NCI-H2107 treated with DMSO at 0.1 percent for 48 hours (cell line): Measurements from ENCODE around the gene YPEL2.
"Not testable (repeated sequence)": the region's sequence is repeated elsewhere in the genome, so short reads cannot be mapped to it uniquely, and the experiment has no call there.

Experiments used
- DNase-seq: peaks from one replicate; lab custom pipeline; 2025; ENCODE audit not compliant: unreplicated experiment; lab: John Stamatoyannopoulos, UW

The YPEL2 gene

DNA sequence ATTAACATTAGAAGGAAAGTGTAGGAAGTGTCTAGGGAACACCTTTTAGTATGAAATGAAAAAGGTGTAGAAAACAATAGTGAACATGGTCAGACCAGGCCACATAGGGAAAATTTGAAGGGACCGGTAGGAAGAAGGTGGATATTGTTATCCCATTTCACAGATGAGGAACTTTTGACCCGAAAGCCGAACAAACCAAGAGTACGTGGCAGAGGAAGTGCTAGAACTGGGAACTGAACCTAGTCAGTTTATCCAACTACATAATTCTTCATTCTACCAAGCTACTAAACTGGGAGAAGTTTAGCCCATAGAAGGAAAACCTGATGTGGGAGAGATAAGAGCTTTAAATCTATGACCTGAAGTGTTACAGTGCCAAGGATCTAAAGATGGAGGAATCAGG, 43.2 kb downstream of the YPEL2 start:
- no peak for DNase-seq

DNA sequence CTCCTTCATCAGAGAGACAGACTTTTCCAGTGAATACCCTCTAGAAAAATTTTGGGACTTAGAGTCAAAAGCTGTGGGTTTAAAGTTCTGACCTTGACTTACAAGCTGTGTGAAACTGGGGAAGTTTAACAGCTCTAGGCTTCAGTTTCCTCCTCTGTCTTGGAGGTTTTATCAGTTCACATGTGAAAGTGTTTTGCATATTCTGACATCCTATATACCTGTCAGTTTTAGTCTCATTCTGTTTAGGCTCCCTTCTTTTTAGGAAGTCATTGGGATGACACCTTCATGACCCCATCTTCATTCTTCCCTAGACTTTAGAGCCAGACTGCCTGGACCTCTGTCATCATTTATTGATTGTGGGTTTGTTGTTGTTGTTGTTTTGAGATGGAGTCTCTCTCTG, 44.4 kb downstream of the YPEL2 start:
- no peak for DNase-seq

DNA sequence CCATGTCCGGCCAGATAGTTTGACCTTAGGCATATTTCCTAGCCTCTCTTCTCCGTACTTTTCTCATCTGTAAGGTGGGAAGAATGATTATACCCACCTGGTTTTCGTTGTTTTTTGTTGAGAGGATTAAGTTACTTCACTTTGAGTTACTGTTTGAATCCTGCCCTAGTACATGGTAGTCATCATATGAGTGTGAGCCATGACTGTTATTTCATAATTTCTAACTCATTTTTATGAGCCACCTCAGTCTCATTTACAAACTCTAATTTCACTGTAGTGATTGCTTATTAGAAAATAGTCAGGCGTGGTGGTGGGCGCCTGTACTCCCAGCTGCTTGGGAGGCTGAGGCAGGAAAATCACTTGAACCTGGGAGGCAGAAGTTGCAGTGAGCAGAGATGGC, 45.1 kb downstream of the YPEL2 start:
- DNase-seq: no peak

DNA sequence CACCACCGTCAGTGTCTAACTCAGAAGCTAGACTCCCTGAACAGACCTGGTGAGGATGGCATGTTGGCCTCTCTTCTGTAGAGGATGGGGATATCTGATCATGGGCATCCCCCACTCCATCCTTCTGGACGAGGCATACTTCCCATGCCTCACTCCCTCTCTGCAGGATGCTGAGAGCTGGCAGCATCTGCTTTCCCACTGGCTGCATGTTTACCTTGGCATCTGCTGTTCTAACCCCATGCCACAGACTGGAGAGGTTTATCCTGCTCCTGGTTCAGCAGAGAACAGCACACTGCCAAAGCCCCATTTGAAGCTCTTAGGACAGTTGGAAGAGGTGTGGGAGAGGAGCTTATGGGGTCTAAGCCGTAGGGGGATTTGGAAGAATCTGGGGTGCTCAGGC, 46.0 kb downstream of the YPEL2 start:
- no peak for DNase-seq

DNA sequence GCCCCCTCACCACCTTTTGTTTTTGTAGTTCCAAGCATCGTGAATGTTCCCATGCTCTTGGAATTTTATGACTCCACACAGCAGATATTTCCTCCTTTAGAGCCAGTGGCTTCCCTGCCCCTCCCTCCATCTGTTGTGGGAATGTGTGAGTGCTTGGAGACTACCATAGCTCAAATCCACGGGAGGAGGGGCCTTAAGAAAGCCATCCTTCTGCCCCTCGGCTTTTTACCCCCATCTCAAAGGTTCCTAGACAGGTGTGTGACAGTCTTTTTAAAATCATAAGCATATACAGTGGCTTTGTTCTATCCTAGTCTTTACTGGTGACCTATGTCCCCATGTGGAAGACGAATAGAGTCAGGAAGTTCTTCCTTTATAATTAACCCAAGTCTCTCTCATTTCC, 47.2 kb downstream of the YPEL2 start:
- no peak for DNase-seq

DNA sequence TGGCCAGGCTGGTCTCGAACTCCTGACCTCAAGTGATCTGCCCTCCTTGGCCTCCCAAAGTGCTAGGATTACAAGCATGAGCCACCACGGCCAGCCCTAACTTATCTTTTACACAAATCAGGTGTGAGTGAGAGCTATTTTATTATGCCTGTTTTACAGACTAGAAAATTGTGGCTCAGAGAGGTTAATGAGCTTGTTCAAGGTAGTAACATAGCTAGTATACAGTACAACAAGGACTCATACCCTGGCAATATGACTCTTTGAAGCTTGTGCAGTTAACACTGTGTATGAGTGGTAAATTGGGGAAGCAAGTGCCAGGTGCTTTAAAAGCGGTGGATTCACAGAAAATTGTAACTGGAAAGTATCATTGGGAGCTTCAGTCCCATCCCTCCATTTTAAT, 49.0 kb downstream of the YPEL2 start:
- no peak for DNase-seq

DNA sequence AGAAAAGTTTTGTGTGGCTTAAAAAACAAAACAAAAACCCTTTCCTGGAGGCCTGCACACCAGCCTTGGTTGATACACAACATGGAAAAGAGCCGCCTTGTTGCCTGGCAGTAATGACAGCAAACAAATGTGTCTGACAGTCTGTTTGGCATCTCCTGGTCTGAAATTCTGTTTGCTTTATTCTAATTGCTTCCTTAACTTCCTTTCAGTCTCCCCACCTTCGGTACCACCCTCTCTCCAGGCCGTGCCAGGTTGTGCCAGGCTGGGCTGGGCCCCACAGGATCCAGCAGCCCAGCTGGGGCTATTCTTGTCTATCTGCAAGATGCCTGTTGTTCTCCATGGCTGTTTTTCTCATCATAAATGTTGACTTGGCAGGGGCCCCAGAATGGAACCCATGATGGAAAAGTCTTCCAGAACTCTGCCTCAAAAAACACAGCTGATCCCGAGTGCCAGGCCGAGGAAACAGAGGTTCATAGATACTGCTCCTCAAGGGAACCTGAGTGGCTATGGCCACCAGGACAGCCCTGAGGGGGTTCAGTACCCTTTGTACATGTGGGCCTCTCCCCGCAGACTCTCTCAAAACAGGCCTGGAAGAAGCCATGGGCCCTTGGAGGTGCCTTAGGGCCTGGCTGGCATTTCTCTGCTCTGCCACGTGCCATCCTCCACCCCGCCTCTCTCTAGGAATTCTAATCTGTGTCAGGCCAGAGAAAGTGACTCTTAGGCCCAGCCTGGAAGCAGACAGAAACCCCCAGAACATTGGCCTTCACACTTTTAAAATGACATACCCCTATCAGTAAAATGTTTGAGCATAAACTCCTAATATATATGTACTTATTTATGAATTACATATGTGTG, 50.5 kb downstream of the YPEL2 start:
- no peak for DNase-seq

DNA sequence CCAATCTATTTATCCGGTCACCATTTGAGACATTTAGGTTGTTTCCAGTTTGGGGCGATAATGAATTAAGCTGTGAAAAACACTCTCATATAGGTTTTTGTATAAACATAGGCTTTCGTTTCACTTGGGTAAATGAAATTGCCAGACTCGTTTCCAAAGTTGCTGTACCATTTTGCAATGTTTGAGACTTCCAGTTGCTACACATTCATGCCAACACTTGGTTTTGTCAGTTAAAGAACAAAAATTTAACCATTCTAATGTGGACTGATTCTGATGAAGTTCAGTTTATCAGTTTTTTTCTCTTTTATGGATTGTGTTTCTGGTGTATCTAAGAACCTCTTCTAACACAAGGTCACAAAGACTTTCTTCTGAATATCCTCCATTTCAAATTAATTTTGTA, 52.4 kb downstream of the YPEL2 start:
- no peak for DNase-seq

DNA sequence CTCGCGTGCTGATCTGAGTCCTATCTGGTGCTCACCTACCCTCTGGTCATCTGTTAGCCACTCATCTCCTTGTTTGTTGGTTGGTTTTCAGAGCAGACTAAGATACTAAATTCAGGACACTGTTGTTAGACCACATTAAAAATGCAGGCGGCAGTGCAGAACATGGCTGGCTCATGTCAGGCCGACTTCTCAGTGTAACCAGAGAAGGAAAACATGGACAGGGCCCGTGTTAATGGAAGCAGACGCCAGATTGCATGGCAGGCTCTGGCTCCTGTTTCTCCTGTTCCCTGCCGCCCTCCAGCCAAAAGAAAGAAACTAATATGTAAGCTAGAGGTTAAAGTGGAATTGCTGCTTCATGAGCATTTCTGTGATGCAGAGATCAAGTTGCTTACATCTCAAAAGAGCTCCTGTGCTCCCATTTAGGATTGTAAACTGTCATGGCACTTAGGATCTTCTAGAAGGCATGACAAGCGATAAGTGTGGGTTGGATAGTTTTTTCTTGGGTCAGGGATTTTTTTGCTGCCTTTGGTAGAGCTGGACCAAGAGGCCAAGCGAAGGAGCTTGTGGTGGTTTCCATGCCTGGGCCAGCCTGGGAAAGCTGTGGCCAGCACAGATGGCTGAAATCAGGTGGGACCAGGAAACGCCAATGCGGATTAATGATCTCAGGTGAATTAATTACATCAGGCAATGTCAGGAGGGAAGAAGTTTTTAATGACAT, 56.1 kb downstream of the YPEL2 start:
- DNase-seq: peak; percentile 43

DNA sequence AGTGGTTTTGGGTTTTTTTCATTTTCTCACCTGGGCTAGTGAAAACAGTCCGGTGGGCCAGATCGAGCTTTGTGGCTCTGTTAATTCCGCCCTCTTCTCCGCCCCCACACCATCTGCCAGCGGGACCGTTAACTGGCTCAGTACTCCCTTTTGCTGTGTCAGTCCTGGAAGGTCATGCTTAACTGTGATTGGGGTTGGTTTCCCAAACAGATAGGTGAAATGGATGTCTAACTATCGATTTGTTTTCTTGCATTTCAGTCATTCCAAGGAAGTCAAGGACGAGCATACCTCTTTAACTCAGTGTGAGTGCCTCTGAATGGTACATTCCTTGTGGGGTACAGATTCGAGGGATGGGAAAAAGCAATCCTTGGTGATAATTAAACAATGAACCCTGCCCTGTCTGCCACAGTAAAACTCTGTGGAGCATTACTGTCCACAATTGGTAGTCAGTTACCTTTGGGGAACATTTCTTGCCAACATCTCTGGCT, 56.7 kb downstream of the YPEL2 start:
- DNase-seq: no peak

DNA sequence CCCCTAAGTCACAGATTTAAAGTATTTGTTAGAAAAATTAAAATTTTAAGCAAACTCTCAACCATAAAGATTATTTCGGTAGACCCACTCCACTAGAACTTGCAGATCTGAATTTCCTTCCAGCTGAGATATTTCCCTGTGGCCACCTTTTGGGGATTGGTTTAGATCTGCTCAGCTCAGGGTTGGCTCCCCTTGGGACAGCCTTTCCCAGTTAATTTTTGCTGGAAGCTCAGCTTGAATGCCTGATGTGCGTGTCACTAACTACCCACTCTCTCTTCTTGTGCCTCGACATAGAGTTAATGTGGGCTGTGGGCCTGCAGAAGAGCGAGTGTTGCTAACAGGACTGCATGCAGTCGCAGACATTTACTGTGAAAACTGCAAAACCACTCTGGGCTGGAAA, 57.6 kb downstream of the YPEL2 start:
- DNase-seq: no peak

DNA sequence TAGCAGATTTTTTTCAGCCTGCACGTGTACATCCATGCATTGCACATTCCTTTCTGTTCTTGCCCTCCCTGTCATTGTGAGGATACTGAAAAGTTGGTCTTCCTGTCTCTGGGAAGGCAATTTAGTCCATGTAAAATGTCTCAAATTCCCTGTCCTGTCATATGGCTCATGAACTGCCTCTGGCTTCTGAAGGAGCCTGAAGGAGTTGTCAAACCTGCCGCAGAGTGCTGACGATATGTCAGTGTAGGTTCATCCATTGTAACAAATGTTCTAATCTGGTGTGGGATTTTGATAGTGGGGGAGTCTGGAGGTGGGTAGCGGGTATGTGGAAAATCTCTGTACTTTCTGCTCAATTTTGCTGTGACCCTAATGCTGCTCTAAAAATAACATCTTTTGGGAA, 59.6 kb downstream of the YPEL2 start:
- DNase-seq: no peak

DNA sequence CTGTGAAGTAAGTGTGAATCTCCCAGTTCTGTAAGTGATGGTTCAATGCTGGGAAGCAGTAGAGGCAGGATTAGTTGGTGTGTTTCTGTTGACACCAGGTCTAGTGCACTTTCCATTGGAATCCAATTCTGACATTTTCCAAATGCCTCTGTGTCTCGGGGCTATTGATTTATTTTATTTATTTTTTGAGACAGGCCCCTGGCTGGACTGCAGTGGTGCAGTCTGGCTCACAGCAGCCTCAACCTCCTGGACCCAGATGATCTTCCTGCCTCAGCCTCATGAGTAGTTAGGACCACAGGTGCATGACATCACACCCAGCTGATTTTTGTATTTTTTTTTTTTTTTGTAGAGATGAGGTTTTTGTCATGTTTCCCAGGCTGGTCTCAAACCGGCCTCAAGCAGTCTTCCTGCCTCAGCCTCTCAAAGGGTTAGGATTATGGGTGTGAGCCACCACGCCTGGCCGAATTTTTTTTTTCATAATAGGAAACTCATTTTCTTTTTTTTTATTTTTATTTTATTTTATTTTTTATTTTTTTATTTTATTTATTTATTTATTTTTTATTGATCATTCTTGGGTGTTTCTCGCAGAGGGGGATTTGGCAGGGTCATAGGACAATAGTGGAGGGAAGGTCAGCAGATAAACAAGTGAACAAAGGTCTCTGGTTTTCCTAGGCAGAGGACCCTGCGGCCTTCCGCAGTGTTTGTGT, 61.7 kb downstream of the YPEL2 start:
- no peak for DNase-seq

DNA sequence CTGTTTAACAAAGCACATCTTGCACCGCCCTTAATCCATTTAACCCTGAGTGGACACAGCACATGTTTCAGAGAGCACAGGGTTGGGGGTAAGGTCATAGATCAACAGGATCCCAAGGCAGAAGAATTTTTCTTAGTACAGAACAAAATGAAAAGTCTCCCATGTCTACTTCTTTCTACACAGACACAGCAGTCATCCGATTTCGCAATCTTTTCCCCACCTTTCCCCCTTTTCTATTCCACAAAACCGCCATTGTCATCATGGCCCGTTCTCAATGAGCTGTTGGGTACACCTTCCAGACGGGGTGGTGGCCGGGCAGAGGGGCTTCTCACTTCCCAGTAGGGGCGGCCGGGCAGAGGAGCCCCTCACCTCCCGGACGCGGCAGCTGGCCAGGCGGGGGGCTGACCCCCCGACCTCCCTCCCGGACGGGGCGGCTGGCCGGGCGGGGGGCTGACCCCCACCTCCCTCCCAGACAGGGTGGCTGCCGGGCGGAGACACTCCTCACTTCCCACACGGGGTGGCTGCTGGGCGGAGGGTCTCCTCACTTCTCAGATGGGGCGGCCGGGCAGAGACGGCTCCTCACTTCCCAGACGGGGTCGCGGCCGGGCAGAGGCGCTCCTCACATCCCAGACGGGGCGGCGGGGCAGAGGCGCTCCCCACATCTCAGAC, 62.4 kb downstream of the YPEL2 start:
- DNase-seq: not testable (repeated sequence)

DNA sequence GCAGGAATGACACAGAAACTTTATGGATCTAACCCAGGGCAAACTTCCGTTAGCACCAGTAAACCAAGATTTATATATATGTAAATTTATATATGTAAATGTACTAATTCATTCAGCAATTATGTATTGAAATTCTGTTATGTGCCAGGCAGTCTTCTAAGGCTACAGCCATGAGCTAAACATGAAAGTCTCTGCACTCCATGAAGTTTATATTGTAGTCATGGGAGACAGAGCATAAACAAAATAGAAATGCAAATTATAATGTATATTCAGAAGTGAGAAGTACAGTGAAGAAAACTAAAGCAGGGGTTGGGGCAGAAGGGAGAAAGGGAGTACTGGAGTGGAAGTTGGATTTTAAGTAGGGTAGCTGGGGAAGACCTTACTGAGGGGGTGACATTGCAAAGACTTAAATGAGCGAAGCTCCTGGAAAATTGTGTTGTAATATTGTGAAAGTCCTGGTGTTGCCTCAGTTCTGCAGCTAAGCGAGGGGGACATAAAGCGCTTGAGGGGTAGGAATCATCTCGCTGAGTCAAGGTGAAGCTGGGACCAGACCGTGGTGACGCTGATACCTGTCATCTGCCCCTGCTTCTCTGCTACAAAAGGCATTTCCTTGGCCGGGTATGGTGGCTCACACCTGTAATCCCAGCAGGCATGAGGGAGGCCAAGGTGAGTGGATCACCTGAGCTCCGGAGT, 64.8 kb downstream of the YPEL2 start:
- no peak for DNase-seq

DNA sequence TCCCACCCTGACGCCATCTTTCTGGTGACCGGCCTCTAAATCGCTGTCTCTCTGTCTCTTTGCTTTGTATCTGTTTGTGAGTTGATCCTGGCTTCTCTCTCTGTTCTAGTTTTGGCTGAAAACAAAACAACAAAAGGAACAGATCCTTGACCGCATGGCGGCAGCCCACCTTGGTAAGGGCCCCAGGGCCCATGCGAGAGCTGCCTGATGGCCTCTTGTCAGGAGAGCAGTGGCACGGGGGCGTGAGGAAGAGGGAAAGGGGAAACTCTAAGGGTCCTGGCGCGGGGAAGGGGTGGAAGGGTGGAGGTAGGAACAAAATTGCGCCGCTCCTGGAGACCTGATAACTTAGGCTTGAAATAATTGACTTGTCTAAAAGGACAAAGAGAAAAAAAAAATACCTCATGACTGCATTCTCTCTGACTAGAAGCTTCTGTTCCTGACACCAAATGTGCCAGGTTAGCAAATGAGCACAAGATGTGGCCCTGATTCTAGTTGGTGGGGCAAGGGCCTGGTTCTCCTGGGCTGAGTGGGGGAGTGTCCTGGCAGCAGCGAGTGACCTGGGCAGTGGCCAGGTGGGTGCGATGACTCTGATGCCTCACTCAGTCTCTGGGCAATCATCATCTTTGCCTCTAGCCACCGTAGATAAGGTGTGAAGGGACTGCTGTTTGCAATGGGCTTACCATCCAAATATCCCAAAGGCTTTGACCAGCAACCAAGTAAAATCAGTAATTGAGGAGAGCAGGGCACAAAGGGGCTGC, 66.0 kb downstream of the YPEL2 start:
- no peak for DNase-seq

DNA sequence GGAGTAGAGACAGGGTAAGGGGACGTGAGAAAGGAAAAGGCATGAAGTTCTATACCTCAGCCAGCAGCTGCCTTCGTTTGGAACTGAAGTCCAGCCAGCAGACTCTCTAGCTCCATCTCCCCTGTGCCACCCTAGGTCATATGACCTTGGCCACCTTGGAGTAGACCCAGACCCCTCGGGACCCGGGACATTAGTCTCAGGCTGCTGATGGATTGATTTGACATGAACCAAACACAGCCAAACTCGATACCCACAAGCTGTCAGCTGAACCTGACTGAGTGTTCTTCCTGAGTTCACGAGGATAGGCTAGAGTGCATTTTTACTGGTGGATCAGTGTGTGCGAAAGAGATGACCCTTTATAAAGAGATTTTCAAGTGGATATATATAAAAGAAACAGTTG, 68.5 kb downstream of the YPEL2 start:
- DNase-seq: no peak

DNA sequence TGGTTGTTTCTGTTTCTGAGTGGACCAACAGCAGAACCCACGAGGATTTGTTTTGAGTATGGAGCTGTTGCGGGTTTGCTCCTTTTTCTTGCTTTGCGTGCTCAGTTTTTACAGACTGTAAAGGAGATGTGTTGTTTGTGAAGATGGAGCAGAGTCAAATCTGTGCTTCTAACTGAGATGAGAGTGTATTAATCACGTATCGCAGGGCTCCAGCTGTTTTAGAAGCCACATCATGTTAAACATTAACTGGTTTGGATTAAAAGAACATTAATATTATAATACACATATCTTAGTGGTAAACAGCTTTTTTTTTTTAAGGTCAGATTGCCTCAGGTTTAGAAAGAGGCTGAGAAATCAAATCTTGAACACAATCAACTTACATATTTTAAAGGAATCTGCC, 69.4 kb downstream of the YPEL2 start:
- DNase-seq: no peak

DNA sequence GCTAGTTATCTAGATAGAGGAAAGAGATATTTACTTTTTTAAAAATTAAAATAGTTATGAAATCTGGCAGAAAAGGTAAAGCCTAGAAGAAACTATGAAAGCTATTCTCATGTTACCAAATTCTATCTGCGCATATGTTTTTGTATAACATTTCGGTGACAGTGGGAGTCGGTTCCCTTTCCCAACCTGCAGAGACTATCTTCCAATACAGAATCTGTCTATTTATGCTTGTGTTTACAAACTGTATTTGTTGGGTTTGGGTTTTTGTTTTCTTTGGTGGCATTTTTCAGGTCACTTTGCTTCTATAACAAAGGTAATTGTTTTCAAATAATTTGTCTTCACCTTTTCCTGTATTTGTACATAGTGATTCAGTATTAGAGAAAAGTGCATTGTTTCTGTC, 69.8 kb downstream of the YPEL2 start:
- DNase-seq: no peak

DNA sequence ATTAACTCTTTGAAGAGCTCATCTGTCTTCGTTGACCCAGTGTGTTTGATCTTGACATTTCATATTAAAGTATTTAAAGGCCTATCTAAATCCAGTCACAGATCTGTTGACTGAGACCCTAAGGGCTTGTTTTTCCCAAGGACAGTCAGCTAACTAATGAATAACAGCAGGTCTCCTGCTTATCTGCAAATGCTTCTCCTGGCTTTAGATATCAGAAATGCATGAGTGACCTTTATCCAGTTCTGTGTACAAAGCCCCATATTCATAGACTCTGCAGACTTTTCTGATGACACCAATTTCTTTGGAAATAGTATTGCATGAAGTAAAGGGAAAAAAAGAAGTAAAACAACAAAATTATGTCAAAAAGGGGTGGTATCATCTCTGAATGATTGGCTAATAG, 70.3 kb downstream of the YPEL2 start:
- DNase-seq: no peak
